ENCODE data around the gene ALG1. TPM values are rescaled to one million over a fixed set of nuclear protein-coding genes. Genes with fewer than 3 reads are reported as not detected.
"Not testable (repeated sequence)": the region's sequence is repeated elsewhere in the genome, so short reads cannot be mapped to it uniquely, and the experiment has no call there.

ALG1 gene
- total and polyA plus RNA-seq, 7 experiments from 2014 or later, result 12.9 to 29.1 (median 22.1) TPM

DNA sequence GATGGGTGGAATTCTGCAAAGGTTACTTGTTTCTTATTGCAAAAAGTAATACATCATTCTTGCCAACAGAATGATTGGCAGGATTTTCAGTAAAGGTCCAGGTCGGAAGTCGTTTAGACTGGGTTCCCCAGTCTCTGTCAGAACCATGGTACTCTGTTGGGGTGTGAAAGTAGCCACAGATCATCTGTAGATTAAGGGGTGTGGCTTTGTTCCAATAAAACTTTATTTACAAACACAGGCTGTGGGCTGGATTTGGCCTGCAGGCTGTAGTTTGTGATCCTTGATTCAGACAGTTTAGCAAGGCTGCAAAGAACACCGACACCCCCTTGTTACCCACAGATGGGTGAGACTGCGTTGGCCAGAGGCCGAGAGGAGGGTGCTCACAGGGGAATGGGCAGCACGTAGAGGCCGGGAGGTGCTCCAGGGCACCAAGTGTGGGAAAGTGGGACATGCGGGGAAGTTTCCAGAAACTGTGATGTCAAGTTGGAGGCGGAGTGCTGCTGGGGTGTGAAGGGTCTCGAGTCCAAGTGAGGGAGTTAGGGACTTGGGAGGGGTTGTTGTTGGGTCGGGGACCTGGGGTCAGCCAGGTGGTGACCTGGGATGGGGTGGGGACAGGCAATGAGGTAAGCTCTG is 12.6 kb downstream of the ALG1 start:
- H3K27ac ChIP-seq (ENCODE audit: low read depth, low read length); H3K4me1 ChIP-seq (ENCODE audit: control insufficient read depth in 2 of 2, insufficient read depth in 2 of 2, low read length in 2 of 2); H3K4me3 ChIP-seq (ENCODE audit: low read length); H3K27me3 ChIP-seq (ENCODE audit: control insufficient read depth in 2 of 2, insufficient read depth in 2 of 2, low read length in 2 of 2); H3K4me3 Mint-ChIP-seq; DNase-seq; ATAC-seq; H3K9me3 ChIP-seq (ENCODE audit: control insufficient read depth in 2 of 3, low read length in 3 of 3); CTCF ChIA-PET; H3K4me1 Mint-ChIP-seq; H3K9me3 Mint-ChIP-seq; H3K27ac Mint-ChIP-seq; H3K27me3 Mint-ChIP-seq: not testable (repeated sequence)
- intact Hi-C loops (cut with micrococcal nuclease), result loop anchor here in 1 of 2 donors (1.0 kb wide), 1 partner anchor 126 kb away; the partner anchor contains the start of gene SEC14L5
- peaks cover 0 to 34% (median 6%) of the 10 kb centered on the region in 5 donors for H3K36me3 Mint-ChIP-seq
- POLR2A ChIA-PET, result interaction anchor here (0.5 kb wide), 1 partner anchor 74 kb away, joined by 5 read pairs; no protein-coding TSS in a partner anchor
- peaks cover 0 to 30% (median 0%) of the 10 kb centered on the region in 3 experiments for H3K36me3 ChIP-seq (ENCODE audit: control insufficient read depth in 2 of 3, insufficient read depth in 3 of 3, low read length in 3 of 3)

GRCh38 chr16:5084802-5085201 is 13.2 kb downstream of the ALG1 start:
- H3K4me3 ChIP-seq (ENCODE audit: low read length); H3K4me1 ChIP-seq (ENCODE audit: control insufficient read depth in 2 of 2, insufficient read depth in 2 of 2, low read length in 2 of 2); ATAC-seq; H3K4me3 Mint-ChIP-seq; H3K4me1 Mint-ChIP-seq; CTCF ChIA-PET; H3K27ac ChIP-seq (ENCODE audit: low read depth, low read length); H3K27me3 Mint-ChIP-seq; H3K9me3 Mint-ChIP-seq; H3K27me3 ChIP-seq (ENCODE audit: control insufficient read depth in 2 of 2, insufficient read depth in 2 of 2, low read length in 2 of 2); H3K9me3 ChIP-seq (ENCODE audit: control insufficient read depth in 2 of 3, low read length in 3 of 3): not testable (repeated sequence)
- POLR2A ChIA-PET, result interaction anchor here (0.5 kb wide), 1 partner anchor 74 kb away, joined by 5 read pairs; no protein-coding TSS in a partner anchor
- intact Hi-C loops (cut with micrococcal nuclease), result loop anchor here in 1 of 2 donors (1.0 kb wide), 1 partner anchor 127 kb away; the partner anchor contains the start of gene SEC14L5
- H3K36me3 ChIP-seq (ENCODE audit: control insufficient read depth in 2 of 3, insufficient read depth in 3 of 3, low read length in 3 of 3), result peaks cover 0 to 29% (median 0%) of the 10 kb centered on the region in 3 experiments
- Mint-ChIP-seq H3K27ac (peak overlapping the region in 2 of 9 donors; percentile 48 to 53), H3K36me3 (peaks cover 0 to 32% (median 6%) of the 10 kb centered on the region in 5 donors)
- DNase-seq, result peak in 7 of 9 donors; percentile 23 to 48 (median 42)

- CTCF ChIA-PET; H3K27me3 ChIP-seq (ENCODE audit: control insufficient read depth in 2 of 2, insufficient read depth in 2 of 2, low read length in 2 of 2); H3K9me3 Mint-ChIP-seq; H3K27me3 Mint-ChIP-seq; H3K4me3 ChIP-seq (ENCODE audit: low read length); intact Hi-C loops (cut with micrococcal nuclease); H3K4me1 Mint-ChIP-seq; H3K4me1 ChIP-seq (ENCODE audit: control insufficient read depth in 2 of 2, insufficient read depth in 2 of 2, low read length in 2 of 2); H3K4me3 Mint-ChIP-seq; ATAC-seq; H3K27ac Mint-ChIP-seq; POLR2A ChIA-PET; DNase-seq; H3K27ac ChIP-seq (ENCODE audit: low read depth, low read length); H3K9me3 ChIP-seq (ENCODE audit: control insufficient read depth in 2 of 3, low read length in 3 of 3): not testable (repeated sequence)
- H3K36me3 Mint-ChIP-seq, result peaks cover 0 to 31% (median 6%) of the 10 kb centered on the region in 5 donors
- H3K36me3 ChIP-seq (ENCODE audit: control insufficient read depth in 2 of 3, insufficient read depth in 3 of 3, low read length in 3 of 3), result peaks cover 0 to 30% (median 0%) of the 10 kb centered on the region in 3 experiments
These were observed 14.1 kb downstream of the ALG1 start for GRCh38 chr16:5085716-5086115.

DNA sequence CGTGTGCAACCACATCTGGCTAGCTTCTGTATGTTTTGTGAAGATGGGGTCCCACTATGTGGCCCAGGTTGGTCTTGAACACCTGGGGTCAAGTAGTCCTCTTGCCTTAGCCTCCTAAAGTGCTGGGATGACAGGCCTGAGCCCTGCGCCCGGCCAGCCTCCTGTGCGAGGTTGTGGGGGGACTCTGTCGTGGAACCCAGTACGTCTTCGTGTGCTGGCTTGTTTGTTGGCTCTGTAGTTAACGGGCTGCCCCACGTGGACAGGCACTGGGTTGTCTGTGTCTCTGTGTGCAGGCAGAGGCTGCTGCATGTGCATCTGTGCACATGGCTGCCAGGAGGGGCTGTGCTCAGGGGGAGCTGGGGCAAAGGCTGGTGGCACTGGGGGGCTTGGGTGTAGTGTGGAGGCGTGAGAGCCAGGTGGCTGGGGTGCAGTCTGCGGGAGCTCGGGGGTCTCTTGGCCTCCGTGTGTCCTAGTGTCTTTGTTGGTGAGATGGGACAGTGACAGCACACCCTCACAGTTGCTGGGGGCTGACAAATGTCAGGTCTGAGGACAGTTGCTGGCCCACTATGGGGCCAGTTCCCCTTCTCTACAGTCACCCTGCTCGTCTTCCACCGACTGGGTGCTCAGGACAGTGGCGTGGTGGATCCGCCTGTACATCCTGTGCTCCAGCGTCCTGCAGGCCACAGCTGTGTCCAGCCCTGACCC is 16.6 kb downstream of the ALG1 start:
- H3K27ac ChIP-seq (ENCODE audit: low read depth, low read length); intact Hi-C loops (cut with micrococcal nuclease); POLR2A ChIA-PET; H3K4me1 ChIP-seq (ENCODE audit: control insufficient read depth in 2 of 2, insufficient read depth in 2 of 2, low read length in 2 of 2); ATAC-seq; DNase-seq; H3K4me3 Mint-ChIP-seq; H3K9me3 Mint-ChIP-seq; CTCF ChIA-PET; H3K27me3 Mint-ChIP-seq; H3K9me3 ChIP-seq (ENCODE audit: control insufficient read depth in 2 of 3, low read length in 3 of 3); H3K4me3 ChIP-seq (ENCODE audit: low read length); H3K27me3 ChIP-seq (ENCODE audit: control insufficient read depth in 2 of 2, insufficient read depth in 2 of 2, low read length in 2 of 2): not testable (repeated sequence)
- H3K4me1 Mint-ChIP-seq, result peaks cover 5 to 10% (median 7%) of the 10 kb centered on the region in 7 donors
- H3K36me3 Mint-ChIP-seq, result peaks cover 0 to 31% (median 6%) of the 10 kb centered on the region in 5 donors
- H3K36me3 ChIP-seq (ENCODE audit: control insufficient read depth in 2 of 3, insufficient read depth in 3 of 3, low read length in 3 of 3), result peaks cover 0 to 21% (median 0%) of the 10 kb centered on the region in 3 experiments
- H3K27ac Mint-ChIP-seq, result peak overlapping the region in 1 of 9 donors; percentile 60

GRCh38 chr16:5088936-5089335 is 17.3 kb downstream of the ALG1 start:
- CTCF ChIA-PET; ATAC-seq; H3K4me1 ChIP-seq (ENCODE audit: control insufficient read depth in 2 of 2, insufficient read depth in 2 of 2, low read length in 2 of 2); H3K27me3 Mint-ChIP-seq; H3K27ac ChIP-seq (ENCODE audit: low read depth, low read length); H3K27ac Mint-ChIP-seq; H3K27me3 ChIP-seq (ENCODE audit: control insufficient read depth in 2 of 2, insufficient read depth in 2 of 2, low read length in 2 of 2); intact Hi-C loops (cut with micrococcal nuclease); H3K9me3 ChIP-seq (ENCODE audit: control insufficient read depth in 2 of 3, low read length in 3 of 3); POLR2A ChIA-PET; H3K4me3 Mint-ChIP-seq; H3K9me3 Mint-ChIP-seq; DNase-seq; H3K4me3 ChIP-seq (ENCODE audit: low read length): not testable (repeated sequence)
- H3K4me1 Mint-ChIP-seq, result peaks cover 5 to 10% (median 7%) of the 10 kb centered on the region in 7 donors
- peaks cover 0 to 26% (median 6%) of the 10 kb centered on the region in 5 donors for H3K36me3 Mint-ChIP-seq
- peaks cover 0 to 19% (median 0%) of the 10 kb centered on the region in 3 experiments for H3K36me3 ChIP-seq (ENCODE audit: control insufficient read depth in 2 of 3, insufficient read depth in 3 of 3, low read length in 3 of 3)

- POLR2A ChIA-PET; H3K27me3 Mint-ChIP-seq; H3K4me1 Mint-ChIP-seq; H3K4me1 ChIP-seq (ENCODE audit: control insufficient read depth in 2 of 2, insufficient read depth in 2 of 2, low read length in 2 of 2); H3K27ac ChIP-seq (ENCODE audit: low read depth, low read length); H3K9me3 Mint-ChIP-seq; ATAC-seq; H3K9me3 ChIP-seq (ENCODE audit: control insufficient read depth in 2 of 3, low read length in 3 of 3); H3K4me3 Mint-ChIP-seq; H3K4me3 ChIP-seq (ENCODE audit: low read length); CTCF ChIA-PET; DNase-seq; H3K27me3 ChIP-seq (ENCODE audit: control insufficient read depth in 2 of 2, insufficient read depth in 2 of 2, low read length in 2 of 2): not testable (repeated sequence)
- H3K27ac Mint-ChIP-seq, result peak overlapping the region in 2 of 9 donors; percentile 18 to 20
- intact Hi-C loops (cut with micrococcal nuclease), result loop anchor here (5.0 to 10.0 kb wide), 2 partner anchors 33 to 475 kb away; partner anchors contain the start of gene UBALD1 (in 1 of the 2)
- peaks cover 0 to 16% (median 0%) of the 10 kb centered on the region in 3 experiments for H3K36me3 ChIP-seq (ENCODE audit: control insufficient read depth in 2 of 3, insufficient read depth in 3 of 3, low read length in 3 of 3)
- H3K36me3 Mint-ChIP-seq, result peaks cover 0 to 16% (median 1%) of the 10 kb centered on the region in 5 donors
These were observed 18.4 kb downstream of the ALG1 start for GRCh38 chr16:5089911-5090555.
